Measurements from ENCODE around the gene SLC39A2.

DNA sequence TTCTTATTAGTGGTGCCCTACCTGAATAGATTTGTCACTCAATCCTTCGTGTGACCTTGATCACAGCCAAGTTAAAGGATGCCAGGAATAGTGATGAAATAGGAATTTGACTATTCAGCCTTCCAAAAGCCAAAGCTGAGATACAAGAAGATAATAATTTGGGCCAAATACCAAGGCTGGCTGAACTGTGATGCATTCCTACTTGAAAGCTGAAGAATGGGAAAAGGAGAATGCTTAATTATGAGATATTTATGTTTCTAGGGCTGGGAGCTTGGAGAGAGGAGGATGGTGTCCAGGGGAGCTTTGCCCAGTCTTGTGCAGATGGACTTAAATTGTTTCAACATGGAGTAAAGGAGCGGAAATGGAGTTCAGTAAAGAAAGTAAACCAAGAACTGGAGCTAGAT, 48.3 kb downstream of the SLC39A2 start:
- TF ChIP-seq, protein P1, sequence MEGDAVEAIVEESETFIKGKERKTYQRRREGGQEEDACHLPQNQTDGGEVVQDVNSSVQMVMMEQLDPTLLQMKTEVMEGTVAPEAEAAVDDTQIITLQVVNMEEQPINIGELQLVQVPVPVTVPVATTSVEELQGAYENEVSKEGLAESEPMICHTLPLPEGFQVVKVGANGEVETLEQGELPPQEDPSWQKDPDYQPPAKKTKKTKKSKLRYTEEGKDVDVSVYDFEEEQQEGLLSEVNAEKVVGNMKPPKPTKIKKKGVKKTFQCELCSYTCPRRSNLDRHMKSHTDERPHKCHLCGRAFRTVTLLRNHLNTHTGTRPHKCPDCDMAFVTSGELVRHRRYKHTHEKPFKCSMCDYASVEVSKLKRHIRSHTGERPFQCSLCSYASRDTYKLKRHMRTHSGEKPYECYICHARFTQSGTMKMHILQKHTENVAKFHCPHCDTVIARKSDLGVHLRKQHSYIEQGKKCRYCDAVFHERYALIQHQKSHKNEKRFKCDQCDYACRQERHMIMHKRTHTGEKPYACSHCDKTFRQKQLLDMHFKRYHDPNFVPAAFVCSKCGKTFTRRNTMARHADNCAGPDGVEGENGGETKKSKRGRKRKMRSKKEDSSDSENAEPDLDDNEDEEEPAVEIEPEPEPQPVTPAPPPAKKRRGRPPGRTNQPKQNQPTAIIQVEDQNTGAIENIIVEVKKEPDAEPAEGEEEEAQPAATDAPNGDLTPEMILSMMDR (IDR thresholded peaks at IDR 0.05): no peak
- no peak for TF ChIP-seq POLR2A (IDR thresholded peaks at IDR 0.05)
